K562 (cell line): Measurements from ENCODE around the gene PCK1. TPM values are rescaled to one million over a fixed set of nuclear protein-coding genes. Genes with fewer than 3 reads are reported as not detected.

ENCODE experiments used
- ATAC-seq: fragments of 200-7000 bp; cut with Tn5 transposase; 3 replicates; pipeline ENCODE4 v1.9.1; 2020; ENCODE audit warnings: moderate library complexity
- BruUV-seq: library from RNA; stranded (reverse); fragments of 400-500 nt; replicated peaks from 2 replicates; lab custom pipeline; 2021; lab: Mats Ljungman, UMichigan
- CTCF ChIA-PET: fragments of 300-600 bp; formaldehyde crosslinking; extraction: SDS; loops from one replicate; lab custom pipeline; 2021; ENCODE audit warnings: low intra/inter-chr PET ratio; lab: Yijun Ruan, JAX
- POLR2A ChIA-PET: fragments of 300-600, 350-650 bp; sonication (Branson Sonifier 250); formaldehyde crosslinking; extraction: SDS; loops from one replicate; lab custom pipeline; 2021; ENCODE audit warnings: antibody characterized with exemption, inconsistent platforms; lab: Yijun Ruan, JAX
- DNase-seq, 4 experiments: peaks; one replicate each; pipeline versions ENCODE4 v3.0.0 to v3.0.0-alpha.2; 2011 to 2018; ENCODE audit warnings: low spot score in 3 of 4, mixed read lengths in 3 of 4; ENCODE audit errors: extremely low read depth in 1 of 4
- FAIRE-seq: peaks from 2 replicates; lab custom pipeline; 2011; peaks lifted over from hg19 to GRCh38; lab: Jason Lieb, UNC
- H2AFZ ChIP-seq: 2 replicates; pipeline ENCODE4 v1.6.0; 2011; ENCODE audit warnings: low read depth, low read length, control low read depth, inconsistent platforms
- H3K27ac ChIP-seq: fragments of 200-600 bp; 3 replicates; pipeline ENCODE4 v1.8.0; 2011; ENCODE audit warnings: low read depth, mild to moderate bottlenecking, control low read depth, inconsistent platforms, low read length, moderate library complexity, mixed read lengths; ENCODE audit errors: extremely low read depth
- H3K27me3 ChIP-seq, 2 experiments: fragments of 300-600 bp in 1 of 2; 2 replicates in 1 of 2; 3 replicates in 1 of 2; pipeline versions ENCODE4 v1.6.0 to v1.8.0; 2011; ENCODE audit warnings: inconsistent platforms in 2 of 2, low read length in 2 of 2, mild to moderate bottlenecking in 1 of 2, mixed read lengths in 1 of 2, moderate library complexity in 1 of 2; ENCODE audit not compliant: control insufficient read depth in 2 of 2, insufficient read depth in 2 of 2
- H3K36me3 ChIP-seq: fragments of 300-600 bp; 3 replicates; pipeline ENCODE4 v1.8.0; 2011; ENCODE audit warnings: mild to moderate bottlenecking, low read length, inconsistent platforms; ENCODE audit not compliant: control insufficient read depth, insufficient read depth
- H3K4me1 ChIP-seq, 2 experiments: fragments of 200-600 bp in 1 of 2; replicated peaks in 1 of 2; 2 replicates in 1 of 2; 3 replicates in 1 of 2; pipeline versions ENCODE4 v1.5.1 to v1.8.0; 2011; ENCODE audit warnings: inconsistent platforms in 2 of 2, low read length in 2 of 2, mild to moderate bottlenecking in 1 of 2, mixed read lengths in 1 of 2, moderate library complexity in 1 of 2; ENCODE audit not compliant: control insufficient read depth in 2 of 2, insufficient read depth in 2 of 2
- H3K4me2 ChIP-seq: 2 replicates; pipeline ENCODE4 v1.6.1; 2011; ENCODE audit warnings: low read length, control low read depth, inconsistent platforms, mixed read lengths; ENCODE audit not compliant: insufficient read depth
- H3K4me3 ChIP-seq: fragments of 200-600 bp; sonication (generic), shearing (Covaris generic); 2 replicates; pipeline ENCODE4 v1.5.1; 2016; ENCODE audit warnings: control low read depth, inconsistent platforms
- H3K79me2 ChIP-seq: fragments of 200-600 bp; 3 replicates; pipeline ENCODE4 v1.8.0; 2011; ENCODE audit warnings: low read length, inconsistent platforms; ENCODE audit not compliant: control insufficient read depth, insufficient read depth
- H3K9ac ChIP-seq, 2 experiments: 2 replicates each; pipeline versions ENCODE4 v1.6.0 to v1.6.1; 2011; ENCODE audit warnings: low read depth in 2 of 2, low read length in 2 of 2, control low read depth in 1 of 2, inconsistent platforms in 1 of 2, mild to moderate bottlenecking in 1 of 2, mixed read lengths in 1 of 2; ENCODE audit not compliant: insufficient read depth in 1 of 2
- H3K9me1 ChIP-seq: one replicate; pipeline ENCODE4 v1.6.0; 2011; ENCODE audit warnings: inconsistent platforms, mild to moderate bottlenecking, low read length, moderate library complexity; ENCODE audit not compliant: control insufficient read depth, insufficient read depth
- H3K9me3 ChIP-seq: replicated peaks from 2 replicates; pipeline ENCODE4 v1.5.1; 2011; ENCODE audit warnings: low read depth, low read length, inconsistent platforms; ENCODE audit not compliant: control insufficient read depth, insufficient read depth
- H4K20me1 ChIP-seq: replicated peaks from 2 replicates; pipeline ENCODE4 v1.6.1; 2011; ENCODE audit warnings: low read length, inconsistent platforms, mixed read lengths; ENCODE audit not compliant: control insufficient read depth, insufficient read depth
- JUNB ChIP-seq: fragments of 450-650 bp; formaldehyde crosslinking; conservative IDR thresholded peaks from 2 replicates; pipeline ENCODE4 v1.4.0; 2020; ENCODE audit warnings: mild to moderate bottlenecking
- MAFG ChIP-seq: fragments of 450-650 bp; conservative IDR thresholded peaks from 2 replicates; pipeline ENCODE4 v1.6.1; 2016; ENCODE audit warnings: missing genetic modification characterization, missing compliant biosample characterization
- REST ChIP-seq, 2 experiments: fragments of 450-650 bp; formaldehyde crosslinking in 1 of 2; IDR thresholded peaks; 2 replicates each; pipeline versions ENCODE4 v1.4.0 to v1.6.1; 2014 to 2020; ENCODE audit warnings: mild to moderate bottlenecking in 2 of 2, borderline replicate concordance in 1 of 2, low read depth in 1 of 2
- STAT5B ChIP-seq: fragments of 250-450 bp; sonication (Bioruptor Pico); IDR thresholded peaks from 2 replicates; pipeline ENCODE4 v1.8.0; 2021; ENCODE audit warnings: mild to moderate bottlenecking, inconsistent platforms
- TFE3 ChIP-seq: fragments of 450-650 bp; formaldehyde crosslinking; IDR thresholded peaks from 2 replicates; pipeline ENCODE4 v1.4.0; 2020; ENCODE audit warnings: mild to moderate bottlenecking, mixed read lengths
- ZMIZ1 ChIP-seq, 2 experiments: fragments of 150-350 bp in 1 of 2; IDR thresholded peaks; 2 replicates each; pipeline ENCODE4 v1.6.1; 2012 to 2016; ENCODE audit warnings: low read depth in 2 of 2, low read length in 2 of 2, mild to moderate bottlenecking in 1 of 2, moderate library complexity in 1 of 2
- ZNF224 ChIP-seq: sonication (generic); formaldehyde crosslinking; IDR thresholded peaks from 2 replicates; pipeline ENCODE4 v1.8.0; 2022; ENCODE audit warnings: mild to moderate bottlenecking, missing genetic modification reagents
- WGBS: fragments of 100-300 bp; shearing (Covaris generic); methylation state at CpG from one replicate; pipeline ENCODE4 v1.1.6; 2016; ENCODE audit warnings: low coverage, mixed read lengths; ENCODE audit not compliant: insufficient coverage; ENCODE audit errors: missing lambda C conversion rate; 5-methylcytosine and 5-hydroxymethylcytosine counted together
- in situ Hi-C: fragments of 300-500 bp; cut with MboI; formaldehyde crosslinking; loops from 4 replicates; pipeline ENCODE4 v1.15.0; 2018; ENCODE audit warnings: inconsistent platforms, mixed read lengths
- intact Hi-C: fragments of 100-400 bp; cut with micrococcal nuclease; formaldehyde crosslinking; loops from 2 replicates; pipeline ENCODE4 v1.14.2; 2022
- polyA plus RNA-seq, 8 experiments: library from polyadenylated mRNA; depleted of rRNA in 4 of 8; stranded (reverse) in 5 of 8; unstranded in 3 of 8; fragments of >200 nt; fragmentation: Nextera tagmentation in 2 of 8; fragmentation: Illumina TruSeq in 1 of 8; extraction: Ambion mirVana in 2 of 8; extraction: Trizol in 1 of 8; gene quantifications; 2 replicates each; pipeline versions ENCODE4 v1.2.1 to v1.2.3, GENCODE V29; 2011 to 2014; ENCODE audit warnings: inconsistent platforms in 1 of 8, missing spikeins in 1 of 8
- total RNA-seq, 7 experiments: library from RNA; depleted of rRNA in 6 of 7; stranded (reverse); fragments of >200 nt in 6 of 7; fragmentation: Illumina TruSeq in 2 of 7; extraction: Trizol in 2 of 7; gene quantifications; 2 replicates each; pipeline versions ENCODE4 v1.2.1 to v1.2.3, GENCODE V29; 2011 to 2021; ENCODE audit warnings: low replicate concordance in 1 of 7

Gene PCK1
- total and polyA plus RNA-seq, 9 of the 15 experiments (the other 6 are each of a cell fraction or from before 2014, with no cell fraction given) = 0.05 to 0.73 (median 0.15) TPM

GRCh38 chr20:57601211-57601570, 40.3 kb downstream of the PCK1 start:
- H2AFZ ChIP-seq = no peak overlapping the region
- H3K4me3 ChIP-seq = no peak overlapping the region
- CTCF ChIA-PET = no interaction called here
- POLR2A ChIA-PET = interaction anchor here (0.6 to 1.7 kb wide), 2 partner anchors 9 to 93 kb away, joined by 3 to 4 read pairs; no protein-coding TSS in a partner anchor
- no peak overlapping the region for H3K27ac ChIP-seq
- peaks cover 7% of the 10 kb centered on the region; the same call in 1 of the 2 replicates for H3K9me3 ChIP-seq
- FAIRE-seq (no peak), ATAC-seq (no peak), DNase-seq (no peak)
- peaks cover 6 to 54% of the 10 kb centered on the region in 2 experiments; a peak in 3 of 5 replicates for H3K27me3 ChIP-seq
- intact Hi-C loops = no loop called here
- H3K4me1 ChIP-seq = peaks cover 4 to 10% of the 10 kb centered on the region in 2 experiments; a peak in 4 of 5 replicates
- H3K4me2 ChIP-seq = no peak overlapping the region
- WGBS = 5% methylated on average over 2 of the region's 2 CpGs
- H4K20me1 ChIP-seq = 0 out of 2 replicates have a peak, but pooled peaks cover 8% of the 10 kb centered on the region
- H3K36me3 ChIP-seq = no peaks in the 10 kb centered on the region
- no peak overlapping the region for H3K9ac ChIP-seq
- in situ Hi-C loops = loop anchor here (25.0 kb wide), 1 partner anchor 611 kb away; no protein-coding TSS in a partner anchor
- H3K79me2 ChIP-seq = no peaks in the 10 kb centered on the region
- no peaks in the 10 kb centered on the region for H3K9me1 ChIP-seq
- no TSS peak for BruUV-seq
- TF ChIP-seq ZNF224 (no peak), REST (IDR thresholded peaks at IDR 0.05; ENCODE audit: borderline replicate concordance) (no peak), REST (CRISPR knock-in tag; IDR thresholded peaks at IDR 0.05; ENCODE audit: low read depth) (no peak), TFE3 (CRISPR knock-in tag) (no peak), MAFG (tag) (no peak), ZMIZ1 (IDR thresholded peaks at IDR 0.05; ENCODE audit: low read depth in 2 of 2, low read length in 2 of 2) (no peak), STAT5B (no peak), JUNB (CRISPR knock-in tag) (no peak)
